Keratinocyte (primary cell): ENCODE data around the gene CGB2. TPM values are rescaled to one million over a fixed set of nuclear protein-coding genes. Genes with fewer than 3 reads are reported as not detected.
"Not testable (repeated sequence)": the region's sequence is repeated elsewhere in the genome, so short reads cannot be mapped to it uniquely, and the experiment has no call there.

ENCODE experiments used
- DNase-seq: peaks from one replicate; pipeline ENCODE4 v3.0.0-alpha.2; 2011; ENCODE audit warnings: low read depth, missing footprints, low spot score
- FAIRE-seq: peaks from 2 replicates; lab custom pipeline; 2011; peaks lifted over from hg19 to GRCh38; lab: Jason Lieb, UNC
- H2AFZ ChIP-seq: 2 replicates; pipeline ENCODE4 v1.6.0; 2012; ENCODE audit warnings: low read length, control low read depth, inconsistent platforms; ENCODE audit not compliant: control insufficient read depth
- H3K27ac ChIP-seq: 2 replicates; pipeline ENCODE4 v1.5.1; 2011; ENCODE audit warnings: low read length; ENCODE audit not compliant: control insufficient read depth, insufficient read depth
- H3K27me3 ChIP-seq: 3 replicates; pipeline ENCODE4 v1.6.0; 2011; ENCODE audit warnings: low read length; ENCODE audit not compliant: control insufficient read depth, insufficient read depth; ENCODE audit errors: extremely low read depth
- H3K36me3 ChIP-seq, 2 experiments: 2 replicates in 1 of 2; 3 replicates in 1 of 2; pipeline ENCODE4 v1.5.1; 2011; ENCODE audit warnings: low read length in 2 of 2, mild to moderate bottlenecking in 1 of 2; ENCODE audit not compliant: control insufficient read depth in 2 of 2, insufficient read depth in 2 of 2; ENCODE audit errors: extremely low read depth in 1 of 2
- H3K4me1 ChIP-seq: 3 replicates; pipeline ENCODE4 v1.5.1; 2011; ENCODE audit warnings: low read length; ENCODE audit not compliant: control insufficient read depth, insufficient read depth; ENCODE audit errors: extremely low read depth
- H3K4me2 ChIP-seq: 3 replicates; pipeline ENCODE4 v1.6.0; 2011; ENCODE audit warnings: low read depth, low read length; ENCODE audit not compliant: control insufficient read depth, insufficient read depth; ENCODE audit errors: extremely low read depth
- H3K4me3 ChIP-seq, 3 experiments: fragments of 200-600 bp in 1 of 3; sonication (generic) in 1 of 3; 2 replicates in 2 of 3; 3 replicates in 1 of 3; pipeline ENCODE4 v1.5.1; 2011 to 2016; ENCODE audit warnings: low read length in 3 of 3, mild to moderate bottlenecking in 3 of 3, control low read depth in 2 of 3, inconsistent platforms in 1 of 3, low read depth in 1 of 3, mixed read lengths in 1 of 3, mixed run types in 1 of 3, moderate library complexity in 1 of 3; ENCODE audit not compliant: control insufficient read depth in 2 of 3, insufficient read depth in 2 of 3; ENCODE audit errors: extremely low read depth in 1 of 3
- H3K79me2 ChIP-seq: 2 replicates; pipeline ENCODE4 v1.6.0; 2012; ENCODE audit warnings: low read length; ENCODE audit not compliant: control insufficient read depth, insufficient read depth
- H3K9ac ChIP-seq: 3 replicates; pipeline ENCODE4 v1.6.0; 2011; ENCODE audit warnings: low read length; ENCODE audit not compliant: control insufficient read depth, insufficient read depth; ENCODE audit errors: extremely low read depth
- H3K9me1 ChIP-seq: 3 replicates; pipeline ENCODE4 v1.6.0; 2011; ENCODE audit warnings: low read length; ENCODE audit not compliant: control insufficient read depth, insufficient read depth; ENCODE audit errors: extremely low read depth
- H3K9me3 ChIP-seq: 2 replicates; pipeline ENCODE4 v1.5.1; 2012; ENCODE audit warnings: low read depth, low read length; ENCODE audit not compliant: control insufficient read depth
- H4K20me1 ChIP-seq: 3 replicates; pipeline ENCODE4 v1.6.0; 2011; ENCODE audit warnings: low read length; ENCODE audit not compliant: control insufficient read depth, insufficient read depth; ENCODE audit errors: extremely low read depth
- CTCF ChIP-seq, 3 experiments: IDR thresholded peaks in 1 of 3; conservative IDR thresholded peaks in 1 of 3; optimal IDR thresholded peaks in 1 of 3; 2 replicates in 2 of 3; 3 replicates in 1 of 3; pipeline versions ENCODE3 to v1.5.1; 2011; ENCODE audit warnings: low read length in 3 of 3, mild to moderate bottlenecking in 3 of 3, moderate library complexity in 2 of 3, control low read depth in 1 of 3, inconsistent platforms in 1 of 3; ENCODE audit not compliant: insufficient read depth in 2 of 3; ENCODE audit errors: extremely low read depth in 1 of 3
- dilution Hi-C: fragments of 300-500 bp; cut with MboI; formaldehyde crosslinking; loops from one replicate; pipeline ENCODE4 v1.7.0; 2020; ENCODE audit warnings: low sequenced_read_pairs; ENCODE audit not compliant: extremely low pct_ligation_motif_present
- polyA plus RNA-seq, 5 experiments: library from polyadenylated mRNA; depleted of rRNA in 3 of 5; stranded (reverse) in 3 of 5; stranded (forward) in 1 of 5; unstranded in 1 of 5; fragments of >200 nt; gene quantifications; 1 replicate in 1 of 5; 2 replicates in 3 of 5; 3 replicates in 1 of 5; pipeline versions ENCODE4 v1.2.1 to v1.2.3, GENCODE V29; 2011 to 2012; ENCODE audit warnings: missing spikeins in 2 of 5, low read depth in 1 of 5, low replicate concordance in 1 of 5

The CGB2 gene
- polyA plus RNA-seq, 1 donor (not counting 4 experiments of a cell fraction or from before 2014, with no cell fraction given): not detected

- dilution Hi-C loops: not testable (repeated sequence)
Measured at GRCh38 chr19:49036815-49037214, 5.1 kb downstream of the CGB2 start, which contains the start of gene CGB1. CGB1 (minus strand) TSS chr19:49036895; CDS start chr19:49036711, 184 bp downstream.

GRCh38 chr19:49038111-49038510, 6.4 kb downstream of the CGB2 start:
- H2AFZ ChIP-seq, H3K9ac ChIP-seq, H3K4me2 ChIP-seq, H3K4me1 ChIP-seq, DNase-seq, dilution Hi-C loops, H3K4me3 ChIP-seq, FAIRE-seq, H3K36me3 ChIP-seq, H3K9me3 ChIP-seq, H3K27ac ChIP-seq, H3K79me2 ChIP-seq, H3K27me3 ChIP-seq, H4K20me1 ChIP-seq, H3K9me1 ChIP-seq: not testable (repeated sequence)

More at GRCh38 chr19:49036815-49037214, 5.1 kb downstream of the CGB2 start, which contains the start of gene CGB1:
- not testable (repeated sequence) for H4K20me1 ChIP-seq, H3K9me1 ChIP-seq, H3K4me2 ChIP-seq, H3K9ac ChIP-seq, H3K79me2 ChIP-seq, H3K36me3 ChIP-seq, DNase-seq, H2AFZ ChIP-seq, FAIRE-seq, H3K27me3 ChIP-seq, H3K4me3 ChIP-seq, H3K4me1 ChIP-seq, H3K9me3 ChIP-seq, H3K27ac ChIP-seq
- TF ChIP-seq CTCF (optimal IDR thresholded peaks at IDR 0.05 in 1 of 3, IDR thresholded peaks at IDR 0.05 in 1 of 3, conservative IDR thresholded peaks at IDR 0.05 in 1 of 3; ENCODE audit: extremely low read depth in 1 of 3, insufficient read depth in 2 of 3, low read length in 3 of 3): peak in 2 of 3 experiments; percentile 44 to 51

- H3K9me1 ChIP-seq, FAIRE-seq, H3K4me3 ChIP-seq, H3K27ac ChIP-seq, H3K79me2 ChIP-seq, DNase-seq, H3K27me3 ChIP-seq, H3K9ac ChIP-seq, H4K20me1 ChIP-seq, H3K4me2 ChIP-seq, dilution Hi-C loops, H2AFZ ChIP-seq, H3K4me1 ChIP-seq, H3K36me3 ChIP-seq, H3K9me3 ChIP-seq: not testable (repeated sequence)
Measured at GRCh38 chr19:49038557-49039276, 7.0 kb downstream of the CGB2 start.

GRCh38 chr19:49039736-49040135, 8.0 kb downstream of the CGB2 start:
- H3K79me2 ChIP-seq, H2AFZ ChIP-seq, H3K9me3 ChIP-seq, DNase-seq, H4K20me1 ChIP-seq, H3K27ac ChIP-seq, H3K9me1 ChIP-seq, FAIRE-seq, H3K4me2 ChIP-seq, H3K27me3 ChIP-seq, H3K9ac ChIP-seq, H3K36me3 ChIP-seq, H3K4me3 ChIP-seq, H3K4me1 ChIP-seq, dilution Hi-C loops: not testable (repeated sequence)
